Upper lobe of right lung (tissue), 1 donor: Measurements from ENCODE around the gene PIGQ. TPM values are rescaled to one million over a fixed set of nuclear protein-coding genes. Genes with fewer than 3 reads are reported as not detected.
A peak's percentile ranks its signal among the peaks of the same experiment; 100 is the strongest.

Source experiments
- ATAC-seq: fragments of 200-7000 bp; cut with Tn5 transposase; one replicate; pipeline ENCODE4 v1.9.1; 2020; ENCODE audit warnings: mild to moderate bottlenecking, moderate library complexity
- DNase-seq: peaks from one replicate; pipeline ENCODE4 v3.0.0-alpha.2; 2020
- H3K27ac ChIP-seq: fragments of 200-600 bp; one replicate; pipeline ENCODE4 v1.8.0; 2022
- H3K27me3 ChIP-seq: fragments of 200-600 bp; one replicate; pipeline ENCODE4 v1.8.0; 2022; ENCODE audit warnings: mild to moderate bottlenecking
- H3K36me3 ChIP-seq: fragments of 200-600 bp; one replicate; pipeline ENCODE4 v1.8.0; 2022
- H3K4me1 ChIP-seq: fragments of 200-600 bp; one replicate; pipeline ENCODE4 v1.8.0; 2022
- H3K4me3 ChIP-seq: fragments of 200-600 bp; one replicate; pipeline ENCODE4 v1.8.0; 2022; ENCODE audit warnings: mild to moderate bottlenecking
- H3K9me3 ChIP-seq: fragments of 200-600 bp; one replicate; pipeline ENCODE4 v1.8.0; 2022
- intact Hi-C: fragments of 100-400 bp; cut with DNase I; formaldehyde crosslinking; loops from one replicate; pipeline ENCODE4 v1.11.0; 2022
- total RNA-seq: library from RNA; stranded (reverse); fragmentation: NEBNext Ultra II Directional; extraction: Animal tissue kit (Norgen Biotek cat#: 25700); gene quantifications from one replicate; pipeline ENCODE4 v1.2.1, GENCODE V29; 2021
- TF ChIP-seq, protein P1 (sequence below): fragments of 200-600 bp; IDR thresholded peaks from one replicate; pipeline ENCODE4 v1.8.0; 2022; ENCODE audit warnings: antibody characterized with exemption
- donor health status: DM: no; HTN: yes; CAD: no; lungs with severe emphysema.

The PIGQ gene
- total RNA-seq, 1 donor from 2014 or later: 59.4 TPM

- ATAC-seq (peak; percentile 1), DNase-seq (peak; percentile 66)
- Histone ChIP-seq H3K4me3 (no peak overlapping the region), H3K36me3 (peaks cover 19% of the 10 kb centered on the region), H3K27ac (peak overlapping the region; percentile 65), H3K4me1 (peaks cover 16% of the 10 kb centered on the region), H3K9me3 (no peaks in the 10 kb centered on the region), H3K27me3 (no peaks in the 10 kb centered on the region)
- intact Hi-C loops: no loop called here
- TF ChIP-seq, protein P1, sequence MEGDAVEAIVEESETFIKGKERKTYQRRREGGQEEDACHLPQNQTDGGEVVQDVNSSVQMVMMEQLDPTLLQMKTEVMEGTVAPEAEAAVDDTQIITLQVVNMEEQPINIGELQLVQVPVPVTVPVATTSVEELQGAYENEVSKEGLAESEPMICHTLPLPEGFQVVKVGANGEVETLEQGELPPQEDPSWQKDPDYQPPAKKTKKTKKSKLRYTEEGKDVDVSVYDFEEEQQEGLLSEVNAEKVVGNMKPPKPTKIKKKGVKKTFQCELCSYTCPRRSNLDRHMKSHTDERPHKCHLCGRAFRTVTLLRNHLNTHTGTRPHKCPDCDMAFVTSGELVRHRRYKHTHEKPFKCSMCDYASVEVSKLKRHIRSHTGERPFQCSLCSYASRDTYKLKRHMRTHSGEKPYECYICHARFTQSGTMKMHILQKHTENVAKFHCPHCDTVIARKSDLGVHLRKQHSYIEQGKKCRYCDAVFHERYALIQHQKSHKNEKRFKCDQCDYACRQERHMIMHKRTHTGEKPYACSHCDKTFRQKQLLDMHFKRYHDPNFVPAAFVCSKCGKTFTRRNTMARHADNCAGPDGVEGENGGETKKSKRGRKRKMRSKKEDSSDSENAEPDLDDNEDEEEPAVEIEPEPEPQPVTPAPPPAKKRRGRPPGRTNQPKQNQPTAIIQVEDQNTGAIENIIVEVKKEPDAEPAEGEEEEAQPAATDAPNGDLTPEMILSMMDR: no peak
These were observed 60.6 kb downstream of the PIGQ start for GRCh38 chr16:630249-630814.

DNA sequence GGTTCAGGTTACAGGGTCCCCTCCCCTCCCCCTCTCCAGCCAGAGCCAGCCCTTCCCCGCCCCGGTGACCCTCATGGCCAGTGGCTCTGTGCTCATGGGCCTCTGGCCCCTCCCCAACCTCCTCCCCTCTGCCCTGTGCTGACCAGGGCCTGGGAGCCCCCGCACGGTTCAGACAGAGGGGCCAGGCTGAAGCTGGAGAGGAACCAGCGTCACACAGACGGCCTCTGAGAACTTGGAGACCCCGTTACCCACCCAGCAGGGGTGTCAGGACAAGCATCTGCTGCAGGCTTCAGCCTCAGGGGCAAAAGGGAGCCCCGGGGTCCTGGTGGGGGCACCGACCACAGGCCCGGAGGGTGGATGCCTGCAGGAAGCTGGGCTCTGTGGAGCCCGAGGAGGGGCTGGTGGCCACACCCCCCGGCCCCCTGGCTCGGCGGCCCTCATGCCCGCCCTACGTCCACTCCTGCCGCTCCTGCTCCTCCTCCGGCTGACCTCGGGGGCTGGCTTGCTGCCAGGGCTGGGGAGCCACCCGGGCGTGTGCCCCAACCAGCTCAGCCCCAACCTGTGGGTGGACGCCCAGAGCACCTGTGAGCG lies 61.1 kb downstream of the PIGQ start, which contains the start of gene WFIKKN1:
Gene WFIKKN1 (plus strand): TSS at position 171 of the 591 bp plus-strand sequence. CDS start 269 bp downstream, at position 440.
- H3K27ac ChIP-seq: peak within 1 kb of the TSS; percentile 65
- no peaks in the 10 kb centered on the region for H3K9me3 ChIP-seq
- H3K4me3 ChIP-seq: no peak within 1 kb of the TSS
- ATAC-seq: peak; percentile 6
- H3K36me3 ChIP-seq: peaks cover 14% of the 10 kb centered on the region
- H3K27me3 ChIP-seq: no peaks in the 10 kb centered on the region
- TF ChIP-seq, protein P1: no peak
- peaks cover 16% of the 10 kb centered on the region for H3K4me1 ChIP-seq
- DNase-seq: peak; percentile 87
- intact Hi-C loops: no loop called here

DNA sequence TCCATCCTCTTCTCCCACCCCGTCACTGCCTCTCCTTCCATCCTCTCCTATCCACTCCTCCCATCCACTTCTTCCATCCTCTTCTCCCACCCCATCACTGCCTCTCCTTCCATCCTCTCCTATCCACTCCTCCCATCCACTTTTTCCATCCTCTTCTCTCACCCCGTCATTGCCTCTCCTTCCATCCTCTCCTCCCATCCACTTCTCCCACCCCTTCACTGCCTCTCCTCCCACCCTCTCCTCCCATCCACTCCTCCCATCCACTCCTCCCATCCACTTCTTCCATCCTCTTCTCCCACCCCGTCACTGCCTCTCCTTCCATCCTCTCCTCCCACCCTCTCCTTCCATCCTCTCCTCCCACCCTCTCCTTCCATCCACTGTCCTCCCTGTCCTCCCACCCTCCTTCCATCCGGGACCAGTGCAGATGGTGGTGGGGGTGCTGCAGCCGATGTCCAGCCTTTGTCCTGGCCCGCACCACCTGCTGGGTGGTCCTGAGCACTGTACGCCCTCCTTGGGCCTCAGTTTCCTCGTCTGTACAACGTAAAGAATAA lies 62.1 kb downstream of the PIGQ start:
- Histone ChIP-seq H3K27me3 (no peaks in the 10 kb centered on the region), H3K36me3 (peaks cover 9% of the 10 kb centered on the region), H3K4me3 (no peak overlapping the region), H3K27ac (no peak overlapping the region), H3K9me3 (no peaks in the 10 kb centered on the region), H3K4me1 (peaks cover 16% of the 10 kb centered on the region)
- intact Hi-C loops: no loop called here
- TF ChIP-seq, protein P1: no peak
- ATAC-seq (no peak), DNase-seq (no peak)

- H3K27ac ChIP-seq: no peak overlapping the region
- ATAC-seq (no peak), DNase-seq (no peak)
- H3K27me3 ChIP-seq: no peaks in the 10 kb centered on the region
- no peak overlapping the region for H3K4me3 ChIP-seq
- intact Hi-C loops: no loop called here
- no peaks in the 10 kb centered on the region for H3K9me3 ChIP-seq
- peaks cover 22% of the 10 kb centered on the region for H3K4me1 ChIP-seq
- peaks cover 9% of the 10 kb centered on the region for H3K36me3 ChIP-seq
- TF ChIP-seq, protein P1: no peak
These were observed 62.9 kb downstream of the PIGQ start for GRCh38 chr16:632486-633335.

DNA sequence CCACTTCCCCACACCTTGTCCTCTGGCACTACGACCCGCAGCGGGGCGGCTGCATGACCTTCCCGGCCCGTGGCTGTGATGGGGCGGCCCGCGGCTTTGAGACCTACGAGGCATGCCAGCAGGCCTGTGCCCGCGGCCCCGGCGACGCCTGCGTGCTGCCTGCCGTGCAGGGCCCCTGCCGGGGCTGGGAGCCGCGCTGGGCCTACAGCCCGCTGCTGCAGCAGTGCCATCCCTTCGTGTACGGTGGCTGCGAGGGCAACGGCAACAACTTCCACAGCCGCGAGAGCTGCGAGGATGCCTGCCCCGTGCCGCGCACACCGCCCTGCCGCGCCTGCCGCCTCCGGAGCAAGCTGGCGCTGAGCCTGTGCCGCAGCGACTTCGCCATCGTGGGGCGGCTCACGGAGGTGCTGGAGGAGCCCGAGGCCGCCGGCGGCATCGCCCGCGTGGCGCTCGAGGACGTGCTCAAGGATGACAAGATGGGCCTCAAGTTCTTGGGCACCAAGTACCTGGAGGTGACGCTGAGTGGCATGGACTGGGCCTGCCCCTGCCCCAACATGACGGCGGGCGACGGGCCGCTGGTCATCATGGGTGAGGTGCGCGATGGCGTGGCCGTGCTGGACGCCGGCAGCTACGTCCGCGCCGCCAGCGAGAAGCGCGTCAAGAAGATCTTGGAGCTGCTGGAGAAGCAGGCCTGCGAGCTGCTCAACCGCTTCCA lies 63.7 kb downstream of the PIGQ start:
- H3K4me3 ChIP-seq: no peak overlapping the region
- ATAC-seq: no peak
- H3K27ac ChIP-seq: no peak overlapping the region
- no peaks in the 10 kb centered on the region for H3K9me3 ChIP-seq
- H3K36me3 ChIP-seq: peaks cover 9% of the 10 kb centered on the region
- H3K27me3 ChIP-seq: no peaks in the 10 kb centered on the region
- TF ChIP-seq, protein P1: no peak
- intact Hi-C loops: no loop called here
- no peak for DNase-seq
- H3K4me1 ChIP-seq: peaks cover 23% of the 10 kb centered on the region
